Putamen (tissue), 1 donor: ENCODE results near the gene APIP.

ENCODE experiments used
- DNase-seq: peaks from one replicate; pipeline ENCODE4 v3.0.0-alpha.2; 2016; ENCODE audit warnings: low spot score

APIP gene

DNA sequence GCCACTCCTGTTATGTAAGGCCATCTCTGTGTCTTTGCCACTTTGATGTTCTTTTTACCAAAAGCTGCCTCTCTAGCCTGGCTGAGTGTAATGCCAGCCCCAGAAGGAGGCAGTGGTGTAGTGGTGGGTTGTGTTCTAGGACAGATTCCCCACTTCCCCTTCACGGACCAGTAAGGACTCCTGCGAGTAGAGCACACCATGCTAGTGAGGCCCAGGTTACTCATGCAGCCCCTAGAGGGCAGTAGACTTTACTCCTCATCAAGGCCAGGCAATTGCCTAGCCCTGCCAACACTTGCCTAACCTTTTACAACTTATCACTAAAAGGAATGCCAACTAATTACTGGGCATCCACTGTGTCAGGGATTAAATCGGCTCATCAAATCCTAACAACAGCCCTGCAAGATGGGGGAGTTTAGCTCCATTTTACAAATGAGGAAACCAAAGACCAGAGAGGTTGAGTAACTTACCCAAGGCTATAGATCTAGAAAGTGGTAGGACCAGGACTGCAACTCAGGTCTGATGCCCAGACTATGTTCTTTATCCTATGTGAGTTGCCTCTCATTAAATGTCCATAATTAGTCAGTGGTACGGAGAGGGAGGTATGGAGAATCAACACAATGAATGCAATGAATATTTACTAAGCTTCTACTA, 75.3 kb downstream of the APIP start:
- DNase-seq, result no peak

DNA sequence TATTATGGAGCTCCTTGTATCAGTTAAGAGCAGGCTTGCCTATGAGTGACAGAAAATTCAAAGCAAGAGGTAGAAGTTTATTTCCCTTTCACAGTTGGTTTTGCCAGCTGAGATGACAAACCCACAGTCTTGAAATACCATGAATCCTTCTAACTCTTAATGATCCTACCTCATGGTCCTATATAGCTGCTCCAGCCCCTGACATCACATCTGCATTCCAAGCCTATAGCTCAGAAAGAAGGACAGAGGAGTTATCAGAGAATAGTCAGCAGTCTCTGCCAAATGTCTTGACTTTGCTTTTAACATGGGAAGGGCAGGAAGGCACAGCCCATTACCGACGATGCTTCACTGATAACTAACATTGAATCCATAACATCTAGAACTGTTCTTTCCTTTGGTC, 76.2 kb downstream of the APIP start:
- no peak for DNase-seq

DNA sequence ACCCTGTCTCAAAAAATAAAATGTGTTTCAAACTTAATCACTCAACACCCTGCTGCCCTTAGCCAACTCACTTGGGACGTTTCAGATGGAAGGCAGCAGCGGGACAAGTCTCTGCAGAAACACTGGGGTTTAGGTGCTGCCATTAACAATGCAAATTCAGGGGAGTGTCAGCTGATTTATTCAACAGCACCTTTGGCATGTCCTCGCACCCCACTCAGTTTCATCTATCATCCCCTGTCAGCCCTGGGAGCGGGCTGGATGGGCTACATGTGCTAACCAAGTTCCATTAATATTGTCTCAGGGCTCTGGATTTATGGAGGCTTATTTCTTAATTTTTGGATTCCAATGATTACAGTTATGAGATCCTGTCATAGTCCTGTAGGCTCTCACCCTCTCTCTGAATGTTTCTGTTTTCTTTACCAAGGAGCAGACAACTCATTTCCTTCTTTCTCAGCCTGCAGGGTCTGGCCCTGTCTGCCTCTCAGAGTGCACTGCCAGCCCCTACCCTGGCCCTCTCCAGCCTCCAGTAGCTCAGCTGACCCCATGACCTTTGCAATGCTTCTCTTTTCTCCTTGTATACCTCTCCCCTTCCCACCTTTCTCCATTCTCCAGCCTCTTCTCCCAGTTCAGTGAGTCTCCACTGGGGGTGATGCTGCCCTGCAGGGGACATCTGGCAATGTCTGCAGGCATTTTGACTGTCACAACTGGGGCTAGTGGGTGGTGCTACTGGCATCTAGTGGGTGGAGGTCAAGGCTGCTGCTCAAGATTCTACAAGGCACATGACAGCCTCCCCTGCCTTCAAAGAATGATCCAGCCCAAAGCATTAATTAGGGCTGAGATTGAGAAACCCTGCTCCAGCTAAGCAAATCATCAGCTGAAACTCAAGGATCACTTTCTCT, 79.0 kb downstream of the APIP start:
- DNase-seq, result no peak

DNA sequence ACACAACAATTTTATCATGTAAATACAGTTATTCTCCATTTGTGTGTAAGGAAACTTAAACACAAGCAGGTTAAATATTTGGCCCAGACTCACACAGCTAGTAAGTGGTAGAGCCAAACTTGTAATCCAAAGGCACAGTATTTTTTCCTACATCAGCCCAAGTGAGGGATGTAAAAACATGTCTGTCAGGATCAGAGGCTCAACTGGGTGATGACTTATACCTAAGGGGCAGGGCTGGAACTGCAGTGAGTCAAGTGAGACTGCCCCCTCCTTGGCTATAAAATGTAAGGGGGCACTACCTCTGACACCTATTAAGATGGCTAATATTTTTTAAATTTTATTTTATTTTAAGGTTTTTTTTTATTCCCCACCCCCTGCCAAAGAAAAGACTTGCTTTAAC, 82.6 kb downstream of the APIP start:
- DNase-seq, result no peak
